Iris pigment epithelial cell (primary cell): Measurements from ENCODE around the gene NUDT3.
A peak's percentile ranks its signal among the peaks of the same experiment; 100 is the strongest.

ENCODE experiments used
- DNase-seq: peaks from one replicate; pipeline ENCODE4 v3.0.0-alpha.2; 2011; ENCODE audit warnings: low read depth

Gene NUDT3

DNA sequence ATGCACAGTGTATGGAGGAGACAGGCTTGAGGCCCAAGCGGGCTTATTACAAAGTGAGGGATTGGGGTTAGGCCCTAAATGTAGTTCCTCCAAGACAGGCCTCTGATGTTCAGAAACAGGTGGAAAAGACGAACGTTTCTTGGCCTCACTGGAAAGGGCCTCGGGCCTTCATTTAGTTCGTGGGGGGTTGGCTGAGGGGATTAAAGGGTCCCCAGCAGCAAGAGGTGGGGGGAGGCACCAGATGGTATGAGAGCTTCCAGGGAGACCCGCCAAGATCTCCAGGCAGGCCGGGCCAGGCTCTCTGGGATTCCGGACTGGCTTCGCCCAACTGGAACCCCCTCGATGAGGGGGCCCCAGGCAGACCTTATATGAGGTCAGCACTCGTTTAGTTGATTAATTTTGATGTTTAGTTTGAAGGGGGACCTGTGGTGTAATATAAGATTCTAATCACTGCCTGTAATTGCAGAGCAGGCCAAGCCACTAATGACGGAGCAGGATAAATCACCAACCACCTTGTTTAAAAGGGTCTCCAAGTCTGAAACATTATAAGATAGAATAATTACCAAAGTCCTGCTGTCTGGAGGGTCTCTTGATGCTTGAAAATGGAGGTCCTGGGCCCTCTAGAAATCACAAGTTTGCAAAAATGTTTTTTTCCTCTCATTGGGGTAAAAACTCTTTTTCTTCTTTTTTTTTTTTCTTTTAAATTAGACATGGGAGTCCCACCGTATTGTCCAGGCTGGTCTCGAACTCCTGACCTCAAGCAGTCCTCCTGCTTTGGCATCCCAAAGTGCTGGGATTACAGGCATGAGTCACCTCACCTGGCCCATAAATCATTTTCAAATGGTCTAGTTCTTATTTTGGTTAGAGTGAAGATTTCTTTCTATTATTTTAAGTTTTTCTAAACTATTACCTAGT is 153.6 kb downstream of the NUDT3 start:
- no peak for DNase-seq

DNA sequence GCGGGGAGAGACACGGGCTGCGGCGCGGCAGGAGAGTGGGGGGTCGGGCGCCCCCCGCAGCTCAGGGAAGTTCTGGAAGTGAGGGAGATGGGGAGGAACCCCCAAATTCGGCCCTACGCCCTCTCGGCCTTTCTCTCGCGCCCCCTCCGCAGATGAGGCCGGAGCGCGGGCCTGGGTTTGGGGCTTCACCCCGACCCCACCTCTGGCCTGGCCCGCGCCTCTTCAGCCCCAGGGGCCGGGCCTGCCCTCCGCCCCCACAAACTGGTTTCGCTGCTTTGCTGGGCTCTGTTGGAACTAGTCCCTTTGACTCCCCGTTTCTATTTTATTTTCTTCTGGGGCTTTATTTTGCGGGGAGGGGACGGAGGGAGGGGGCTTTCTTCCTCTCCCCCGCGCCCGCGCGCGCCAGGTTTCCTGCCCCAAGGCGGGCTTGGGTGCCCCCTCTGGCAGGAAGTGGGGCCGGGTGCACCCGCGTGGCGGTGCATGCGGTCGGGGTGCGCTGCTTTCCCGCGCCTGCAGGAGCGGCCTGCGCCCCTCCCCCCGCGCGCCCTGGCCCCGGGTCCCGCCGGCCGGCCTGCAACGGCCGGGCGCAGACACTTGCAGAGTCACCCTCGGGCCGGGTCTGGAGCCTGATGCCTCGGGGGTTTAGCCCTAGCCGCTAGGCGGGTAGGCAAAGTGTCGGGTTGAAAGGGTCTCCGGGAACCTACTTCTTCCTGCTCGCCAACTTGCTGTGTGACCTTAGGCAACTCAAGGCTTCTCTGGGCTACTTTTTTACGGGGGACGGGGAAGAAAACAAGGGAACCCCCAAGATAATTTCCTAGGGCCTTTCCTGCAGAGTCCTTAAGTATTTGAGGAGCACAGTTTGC is 154.5 kb downstream of the NUDT3 start:
- peak; percentile 40 for DNase-seq

DNA sequence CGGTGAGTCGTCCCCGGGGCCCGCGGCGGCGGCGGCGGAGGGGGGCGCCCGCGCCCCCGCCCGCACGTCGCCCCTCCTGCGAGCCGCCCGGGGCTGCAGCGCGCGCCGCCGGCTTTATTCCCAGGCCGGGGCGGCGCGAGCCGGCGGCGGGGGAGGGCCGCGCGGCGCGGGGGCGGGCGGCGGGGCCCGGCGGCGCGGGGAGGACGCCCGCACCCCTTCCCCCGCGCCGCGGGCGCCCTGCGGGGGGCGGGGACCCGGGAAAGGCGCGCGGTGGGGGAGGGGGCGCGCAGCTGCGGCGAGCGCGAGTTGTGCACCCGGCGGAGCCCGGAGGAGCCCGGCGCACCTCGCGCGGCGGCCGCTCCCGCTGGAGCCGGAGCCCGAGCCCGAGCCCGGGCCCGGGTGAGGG is 155.2 kb downstream of the NUDT3 start:
- no peak for DNase-seq

DNA sequence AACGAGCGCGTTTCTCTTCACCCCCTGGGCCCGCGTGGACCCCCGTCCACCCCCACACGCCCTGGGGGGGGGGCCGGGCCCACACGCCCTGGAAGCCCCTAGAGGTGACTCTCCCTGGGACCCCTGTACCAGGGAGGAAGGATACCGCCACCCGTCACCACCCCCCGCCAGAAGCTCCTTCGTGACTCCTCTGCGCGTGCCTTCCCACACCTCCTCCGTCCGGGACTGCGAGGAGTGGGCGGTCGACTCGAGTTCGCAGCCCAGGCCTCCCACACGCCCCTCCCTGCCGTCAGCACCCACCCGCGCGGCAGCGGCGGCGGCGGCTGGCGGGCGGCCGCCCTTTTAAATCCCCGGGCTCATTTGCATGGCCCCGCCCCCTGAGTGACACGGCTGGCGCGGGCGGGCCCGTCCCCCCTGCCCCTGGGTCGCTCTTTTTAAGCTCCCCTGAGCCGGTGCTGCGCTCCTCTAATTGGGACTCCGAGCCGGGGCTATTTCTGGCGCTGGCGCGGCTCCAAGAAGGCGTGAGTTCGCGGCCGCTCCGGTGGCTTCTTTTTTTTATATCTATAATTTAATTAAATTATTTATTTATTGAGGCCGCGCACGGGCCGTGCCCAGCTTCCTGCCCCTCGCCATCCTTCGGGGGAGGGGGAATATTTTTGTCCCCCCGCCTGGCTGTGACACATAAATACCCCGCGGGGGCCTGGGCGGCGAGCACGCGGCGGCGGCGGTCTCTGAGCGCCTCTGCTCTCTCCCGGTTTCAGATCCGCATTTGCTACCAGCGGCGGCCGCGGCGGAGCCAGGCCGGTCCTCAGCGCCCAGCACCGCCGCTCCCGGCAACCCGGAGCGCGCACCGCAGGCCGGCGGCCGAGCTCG is 155.8 kb downstream of the NUDT3 start, which contains the start of gene HMGA1:
HMGA1 (plus strand) TSS at position 431 of the 873 bp plus-strand sequence. CDS start 3,908 bp downstream, outside the sequence.
- DNase-seq: peak; percentile 84

DNA sequence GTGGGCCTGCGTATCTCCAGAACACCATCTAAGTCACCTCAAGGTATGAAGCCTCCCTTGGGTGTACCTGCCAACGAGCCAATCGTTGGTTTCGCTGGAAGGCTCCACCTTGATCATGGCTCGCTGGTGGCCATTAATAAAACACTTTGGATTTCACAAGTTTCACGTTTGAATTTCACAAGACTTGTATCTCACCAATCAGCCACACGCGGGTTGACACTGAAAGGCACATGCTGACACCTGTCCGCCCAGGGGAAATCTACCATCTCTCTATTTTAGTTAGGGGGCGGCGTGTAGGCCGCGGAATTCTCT is 156.4 kb downstream of the NUDT3 start:
- peak; percentile 52 for DNase-seq

DNA sequence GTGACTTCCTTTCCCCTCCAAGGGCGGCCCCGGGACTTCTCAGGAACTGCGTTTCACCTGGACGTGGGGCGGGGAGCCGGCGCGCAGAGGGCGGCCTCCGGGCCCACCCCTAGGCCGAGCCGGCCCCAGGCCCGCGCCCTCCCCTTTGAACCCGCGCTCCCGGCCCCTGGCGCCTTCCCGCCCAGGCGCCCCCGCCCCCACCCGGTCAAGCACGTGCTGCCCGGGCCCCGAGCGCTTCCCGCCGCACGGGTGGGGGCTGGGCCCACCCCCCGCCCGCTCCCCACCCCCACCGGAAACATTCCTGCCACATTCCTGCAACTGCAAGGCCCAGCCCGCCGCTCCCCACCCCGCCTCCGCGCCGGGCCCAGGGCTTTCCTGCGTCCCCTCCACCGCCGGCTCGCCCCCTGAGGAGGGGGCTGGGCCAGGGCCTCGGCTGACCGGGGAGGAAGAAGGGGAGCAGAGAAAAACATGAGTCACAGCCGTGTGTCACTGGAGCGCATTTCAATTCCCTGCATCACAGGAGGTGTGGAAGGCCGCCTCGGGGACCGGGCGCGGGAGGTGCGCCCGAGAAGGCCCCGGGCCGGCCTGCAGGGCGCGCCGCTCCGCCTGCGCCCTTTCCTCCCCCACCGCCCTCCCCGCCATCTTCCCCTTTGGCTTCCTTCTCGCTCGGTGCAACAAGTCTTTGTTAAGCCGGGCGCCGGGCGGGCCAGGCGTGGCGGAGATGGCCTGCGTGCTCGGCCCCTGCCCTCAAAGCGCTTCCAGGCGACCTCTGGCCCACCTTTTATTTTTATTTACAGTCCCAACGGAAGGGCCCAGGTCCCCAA is 156.9 kb downstream of the NUDT3 start:
- peak; percentile 83 for DNase-seq

DNA sequence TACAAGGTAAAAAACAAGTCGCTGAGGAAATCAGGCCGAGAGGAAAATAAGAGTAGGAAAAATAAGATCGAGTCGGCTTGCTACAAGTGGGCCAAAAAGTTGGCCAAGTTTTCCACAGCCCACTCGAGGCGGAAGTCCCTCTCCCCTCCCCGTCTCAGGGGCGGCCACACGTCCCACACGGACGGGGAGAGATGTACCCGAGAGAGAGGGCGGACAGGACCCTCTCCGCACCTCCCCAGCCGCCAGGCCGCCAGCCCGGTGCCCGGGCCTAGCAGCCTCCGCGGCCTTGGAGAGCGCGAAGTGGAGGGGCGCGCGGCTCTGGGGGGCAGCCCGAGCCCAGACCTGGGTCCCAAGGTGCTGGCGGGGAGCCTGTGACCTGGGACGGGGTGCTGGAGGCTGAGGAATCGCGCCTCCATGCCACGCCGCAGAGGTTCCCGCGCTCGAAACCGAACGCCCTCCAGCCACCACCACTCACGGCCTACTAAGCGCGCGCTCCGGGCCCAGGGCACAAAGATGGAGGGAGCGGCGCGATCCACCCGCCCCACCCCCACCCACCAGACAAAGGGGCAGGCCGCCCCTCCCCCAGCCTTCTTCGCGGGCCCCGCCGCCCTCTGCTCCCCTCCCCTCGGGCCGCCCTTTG is 157.7 kb downstream of the NUDT3 start:
- DNase-seq: no peak

DNA sequence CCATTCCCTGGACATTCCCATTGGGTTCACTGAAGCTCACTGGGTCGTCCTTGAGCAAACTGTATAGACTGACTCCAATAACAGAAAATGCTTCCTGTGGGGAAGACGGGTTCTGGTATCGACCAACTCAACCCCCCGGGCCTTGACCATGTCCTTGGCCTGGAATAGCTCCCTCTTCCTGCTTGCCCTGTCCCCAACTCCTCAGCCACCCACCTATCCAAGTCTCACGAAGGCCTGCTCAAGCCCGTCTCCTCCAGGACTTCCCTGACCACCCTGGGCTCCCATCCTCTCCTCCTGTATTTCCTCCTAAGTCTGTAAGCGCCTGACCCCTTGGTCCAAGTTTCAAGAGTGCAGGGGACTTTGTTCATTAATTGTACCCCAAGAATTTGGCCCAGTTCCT is 158.6 kb downstream of the NUDT3 start:
- DNase-seq: no peak

DNA sequence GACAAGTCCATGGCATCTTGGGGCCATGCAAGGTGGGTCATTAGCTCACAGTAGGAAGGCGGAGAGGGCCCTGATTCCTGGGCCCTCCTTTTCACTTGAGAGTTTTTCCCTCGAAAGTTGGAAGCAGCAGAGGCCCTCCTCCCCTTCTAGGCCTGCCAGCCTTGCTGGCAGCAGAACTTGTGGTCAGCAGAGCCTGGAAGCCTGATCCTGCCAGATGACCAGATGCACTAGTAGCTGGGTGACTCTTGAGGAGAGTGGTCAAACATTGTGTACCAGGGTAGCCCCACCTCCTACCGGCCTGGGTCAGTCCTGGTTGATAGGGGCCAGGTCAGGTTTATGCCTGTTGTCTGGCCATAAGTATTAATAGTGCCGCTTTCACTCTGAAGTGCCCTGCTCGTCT is 159.6 kb downstream of the NUDT3 start:
- no peak for DNase-seq

DNA sequence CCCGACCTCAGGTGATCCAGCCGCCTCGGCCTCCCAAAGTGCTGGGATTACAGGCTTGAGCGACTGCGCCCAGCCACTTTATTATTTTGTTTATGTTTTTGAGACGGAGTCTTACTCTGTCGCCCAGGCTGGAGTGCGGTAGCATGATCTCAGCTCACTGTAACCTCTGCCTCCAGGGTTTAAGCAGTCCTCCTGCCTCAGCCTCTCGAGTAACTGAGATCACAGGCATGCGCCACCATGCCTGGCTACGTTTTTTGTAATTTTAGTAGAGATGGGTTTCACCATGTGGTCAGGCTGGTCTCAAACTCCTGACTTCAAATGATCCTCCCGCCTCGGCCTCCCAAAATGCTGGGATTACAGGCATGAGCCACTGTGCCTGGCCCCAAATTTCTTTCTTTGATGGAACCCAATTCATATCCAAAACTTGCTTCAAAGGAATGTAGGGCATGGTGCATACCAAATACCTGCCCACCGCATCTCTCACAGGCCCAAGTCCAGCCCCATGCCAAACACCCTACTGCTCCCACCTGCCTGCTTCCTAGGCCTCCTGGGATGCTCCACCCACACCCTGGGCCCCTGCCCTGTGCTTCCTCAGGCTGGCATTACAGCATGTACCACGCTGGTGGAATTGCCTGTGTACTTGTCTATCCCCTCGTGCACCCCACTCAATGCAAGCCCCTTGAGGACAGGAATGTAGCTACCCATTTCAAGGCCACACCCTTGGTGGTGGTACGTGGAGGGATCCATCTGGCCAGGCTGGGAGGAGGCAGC is 160.7 kb downstream of the NUDT3 start:
- DNase-seq: no peak

DNA sequence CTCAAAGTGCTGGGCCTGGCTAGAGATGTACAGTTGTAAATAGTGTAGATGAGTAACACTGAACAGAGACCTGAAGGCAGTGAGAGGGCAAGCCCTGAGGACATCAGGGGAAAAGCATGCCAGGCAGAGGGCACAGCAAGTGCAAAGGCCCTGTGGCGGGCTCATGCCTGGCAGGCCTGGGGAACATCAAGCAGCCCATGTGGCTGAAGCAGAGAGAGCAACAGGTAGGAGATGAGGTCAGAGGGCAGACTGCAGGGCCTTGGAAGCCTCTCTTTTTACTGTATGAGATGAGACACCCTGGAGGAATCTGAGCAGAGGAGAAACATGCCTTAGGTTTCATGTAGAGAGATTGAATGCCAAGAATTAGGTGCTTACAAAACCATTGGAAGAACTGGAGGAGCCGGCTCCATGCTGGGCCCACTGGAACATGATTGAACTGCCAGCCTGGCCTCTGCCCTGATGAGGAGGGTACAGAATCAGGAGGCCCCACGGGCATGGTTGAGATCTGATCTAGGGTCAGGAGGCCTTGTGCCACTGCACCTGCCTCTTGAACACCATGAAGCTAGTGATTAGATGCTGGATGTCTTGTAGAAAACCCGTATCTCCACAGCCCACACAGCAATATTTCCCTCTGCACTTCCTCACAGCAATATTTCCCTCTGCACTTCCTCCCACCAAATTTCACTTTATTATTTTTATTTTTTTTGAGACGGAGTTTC is 161.7 kb downstream of the NUDT3 start:
- peak; percentile 41 for DNase-seq

DNA sequence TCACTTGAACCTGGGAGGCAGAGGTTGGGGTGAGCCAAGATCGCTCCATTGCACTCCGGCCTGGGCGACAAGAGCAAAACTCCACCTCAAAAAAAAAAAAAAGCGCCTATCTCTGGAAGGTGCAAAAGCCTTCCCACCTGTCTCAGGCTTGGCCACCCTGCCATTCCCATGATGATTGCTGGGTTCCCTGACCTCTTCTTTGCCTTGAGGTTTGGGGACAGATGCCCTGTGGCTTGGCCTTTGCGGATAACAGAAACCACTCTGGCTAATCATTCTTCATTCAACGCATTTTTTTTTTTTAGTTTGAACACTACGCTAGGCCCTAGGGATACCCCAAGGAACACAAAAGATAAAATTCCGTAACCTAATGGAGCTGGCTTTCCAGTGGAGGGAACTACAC is 162.6 kb downstream of the NUDT3 start:
- DNase-seq: no peak
